HepG2 (cell line): ENCODE measurements around the gene RBSN. TPM values are rescaled to one million over a fixed set of nuclear protein-coding genes. Genes with fewer than 3 reads are reported as not detected.

Source experiments
- ATF2 ChIP-seq: sonication (generic); formaldehyde crosslinking; IDR thresholded peaks from 2 replicates; pipeline ENCODE4 v1.4.0; 2020; ENCODE audit warnings: missing genetic modification reagents
- CREM ChIP-seq, 2 experiments: sonication (generic) in 1 of 2; formaldehyde crosslinking in 1 of 2; IDR thresholded peaks; 2 replicates each; pipeline versions ENCODE4 v1.4.0 to v1.6.1; 2016 to 2020; ENCODE audit warnings: antibody characterized with exemption in 1 of 2, mild to moderate bottlenecking in 1 of 2, missing genetic modification reagents in 1 of 2
- GRHL1 ChIP-seq: sonication (generic); formaldehyde crosslinking; conservative IDR thresholded peaks from 2 replicates; pipeline ENCODE4 v1.8.0; 2022; ENCODE audit warnings: missing genetic modification reagents
- HOXD1 ChIP-seq: sonication (generic); formaldehyde crosslinking; IDR thresholded peaks from 2 replicates; pipeline ENCODE4 v1.5.0; 2020; ENCODE audit warnings: missing genetic modification reagents
- MIER2 ChIP-seq: IDR thresholded peaks from 2 replicates; pipeline ENCODE4 v1.6.1; 2016; ENCODE audit warnings: missing biosample characterization, missing genetic modification reagents
- MTF2 ChIP-seq: sonication (generic); formaldehyde crosslinking; IDR thresholded peaks from 2 replicates; pipeline ENCODE4 v1.5.0; 2020; ENCODE audit warnings: missing genetic modification reagents, borderline replicate concordance
- NFIC ChIP-seq: IDR thresholded peaks from 2 replicates; pipeline ENCODE4 v1.6.1; 2012; ENCODE audit warnings: mild to moderate bottlenecking, low read length, inconsistent platforms
- NFKBIZ ChIP-seq: IDR thresholded peaks from 2 replicates; pipeline ENCODE4 v1.6.1; 2018; ENCODE audit warnings: missing genetic modification reagents, missing compliant biosample characterization
- POGZ ChIP-seq: sonication (generic); formaldehyde crosslinking; IDR thresholded peaks from 2 replicates; pipeline ENCODE4 v1.4.0; 2020; ENCODE audit warnings: mild to moderate bottlenecking, missing genetic modification reagents
- SATB2 ChIP-seq: sonication (generic); formaldehyde crosslinking; IDR thresholded peaks from 2 replicates; pipeline ENCODE4 v1.5.0; 2020; ENCODE audit warnings: missing genetic modification reagents
- TBL1XR1 ChIP-seq: fragments of 150-350 bp; IDR thresholded peaks from 2 replicates; pipeline ENCODE4 v1.6.1; 2014; ENCODE audit warnings: borderline replicate concordance, low read length; ENCODE audit not compliant: partially characterized antibody
- TFE3 ChIP-seq: IDR thresholded peaks from 2 replicates; pipeline ENCODE4 v1.6.1; 2016
- UBTF ChIP-seq: sonication (generic); formaldehyde crosslinking; IDR thresholded peaks from 2 replicates; pipeline ENCODE4 v1.4.0; 2020; ENCODE audit warnings: mild to moderate bottlenecking, missing genetic modification reagents
- ZFX ChIP-seq: sonication (generic); formaldehyde crosslinking; IDR thresholded peaks from 2 replicates; pipeline ENCODE4 v1.4.0; 2020; ENCODE audit warnings: mild to moderate bottlenecking, low read depth, missing genetic modification reagents, moderate library complexity
- ZNF232 ChIP-seq: sonication (generic); formaldehyde crosslinking; IDR thresholded peaks from 2 replicates; pipeline ENCODE4 v1.4.0; 2020; ENCODE audit warnings: missing genetic modification reagents, borderline replicate concordance
- ZNF235 ChIP-seq: sonication (generic); formaldehyde crosslinking; IDR thresholded peaks from 2 replicates; pipeline ENCODE4 v1.8.1; 2023; ENCODE audit warnings: mild to moderate bottlenecking, missing genetic modification reagents, borderline replicate concordance
- ZNF33A ChIP-seq: sonication (generic); formaldehyde crosslinking; IDR thresholded peaks from 2 replicates; pipeline ENCODE4 v1.5.1; 2020; ENCODE audit warnings: missing genetic modification reagents, mild to moderate bottlenecking, moderate library complexity, borderline replicate concordance
- ZNF34 ChIP-seq: sonication (generic); formaldehyde crosslinking; IDR thresholded peaks from 2 replicates; pipeline ENCODE4 v1.4.0; 2020; ENCODE audit warnings: mild to moderate bottlenecking, missing genetic modification reagents, borderline replicate concordance
- ZNF367 ChIP-seq: sonication (generic); formaldehyde crosslinking; IDR thresholded peaks from 2 replicates; pipeline ENCODE4 v1.4.0; 2020; ENCODE audit warnings: missing genetic modification reagents, borderline replicate concordance
- ZNF569 ChIP-seq: sonication (generic); formaldehyde crosslinking; IDR thresholded peaks from 2 replicates; pipeline ENCODE4 v1.5.0; 2020; ENCODE audit warnings: mild to moderate bottlenecking, missing genetic modification reagents, moderate library complexity, borderline replicate concordance
- ZNF816 ChIP-seq: sonication (generic); formaldehyde crosslinking; IDR thresholded peaks from 2 replicates; pipeline ENCODE4 v1.8.0; 2022; ENCODE audit warnings: missing genetic modification reagents, mild to moderate bottlenecking, borderline replicate concordance
- polyA plus RNA-seq, 8 experiments: library from polyadenylated mRNA; depleted of rRNA in 3 of 8; stranded (reverse) in 7 of 8; unstranded in 1 of 8; fragments of >200 nt; fragmentation: Illumina TruSeq in 4 of 8; extraction: Trizol in 4 of 8; gene quantifications; 2 replicates each; pipeline versions ENCODE4 v1.2.1 to v1.2.3, GENCODE V29; 2011 to 2016; ENCODE audit warnings: low read depth in 4 of 8, missing spikeins in 1 of 8, mixed read lengths in 1 of 8; ENCODE audit not compliant: insufficient read depth in 1 of 8
- total RNA-seq, 5 experiments: library from RNA; depleted of rRNA; stranded (reverse); fragments of >200 nt; fragmentation: Illumina TruSeq; extraction: Trizol; gene quantifications; 2 replicates each; pipeline ENCODE4 v1.2.3, GENCODE V29; 2016; ENCODE audit warnings: low read depth in 1 of 5

Gene RBSN
- total and polyA plus RNA-seq, 2 of the 13 experiments (the other 11 are each of a cell fraction or from before 2014, with no cell fraction given), result 7.9 to 11.8 TPM

- TF ChIP-seq UBTF (CRISPR knock-in tag), result peak; percentile 65; the same call in 1 of the 2 replicates
- peak; percentile 87 for TF ChIP-seq NFKBIZ (CRISPR knock-in tag)
- TF ChIP-seq MIER2 (CRISPR knock-in tag), result peak; percentile 76
- TF ChIP-seq ZFX (CRISPR knock-in tag), result peak; percentile 99
- TF ChIP-seq ZNF232 (CRISPR knock-in tag), result peak; percentile 57; the same call in 1 of the 2 replicates
- peak; percentile 91 for TF ChIP-seq ZNF34 (CRISPR knock-in tag)
- TF ChIP-seq ZNF816 (CRISPR knock-in tag), result peak; percentile 93; the same call in 1 of the 2 replicates
- TF ChIP-seq ZNF33A (CRISPR knock-in tag), result peak; percentile 90; the same call in 1 of the 2 replicates
- TF ChIP-seq POGZ (CRISPR knock-in tag), result peak; percentile 95
- peak; percentile 91 for TF ChIP-seq CREM (IDR thresholded peaks at IDR 0.05)
- peak; percentile 54; the same call in 1 of the 2 replicates for TF ChIP-seq CREM (CRISPR knock-in tag; IDR thresholded peaks at IDR 0.05)
- peak; percentile 54; the same call in 1 of the 2 replicates for TF ChIP-seq ZNF235 (CRISPR knock-in tag)
- no peak; the same call in 1 of the 2 replicates for TF ChIP-seq GRHL1 (CRISPR knock-in tag)
- 0 out of 2 replicates have a peak, but pooled peaks have one; percentile 53 for TF ChIP-seq MTF2 (CRISPR knock-in tag)
- TF ChIP-seq ZNF569, result peak; percentile 80; the same call in 1 of the 2 replicates
- TF ChIP-seq SATB2 (CRISPR knock-in tag), result peak; percentile 73; the same call in 1 of the 2 replicates
- peak; percentile 93 for TF ChIP-seq ATF2 (CRISPR knock-in tag)
- peak; percentile 28; the same call in 1 of the 2 replicates for TF ChIP-seq HOXD1 (CRISPR knock-in tag)
- 0 out of 2 replicates have a peak, but pooled peaks have one; percentile 46 for TF ChIP-seq TFE3 (CRISPR knock-in tag)
- TF ChIP-seq TBL1XR1, result peak; percentile 68
- TF ChIP-seq NFIC, result no peak
- TF ChIP-seq ZNF367 (CRISPR knock-in tag), result no peak
Measured at GRCh38 chr3:15098503-15099363, at the start of gene RBSN (continued).
